ENCODE results near the gene EPYC.

DNA sequence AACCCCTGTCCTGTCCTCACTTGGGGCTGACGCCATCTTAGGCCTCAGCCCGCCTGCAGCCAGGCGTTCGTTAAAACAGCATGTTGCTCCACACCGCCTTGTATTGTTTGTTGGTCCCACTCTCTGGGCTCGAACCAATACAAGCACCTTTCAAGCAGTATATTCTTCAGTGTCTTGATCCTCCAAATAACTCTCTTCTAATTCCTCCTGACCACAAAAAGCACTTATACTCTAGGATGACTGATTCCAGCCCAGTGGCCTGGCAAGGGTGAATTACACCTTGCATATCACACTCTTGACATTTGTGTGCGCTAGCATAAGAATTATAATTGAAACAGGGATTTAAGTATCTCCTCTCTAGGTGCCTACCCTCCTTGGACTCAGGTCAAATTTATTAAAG, 56.9 kb downstream of the EPYC start:
- TF ChIP-seq POLR2A (IDR thresholded peaks at IDR 0.05; ENCODE audit: extremely low read depth, insufficient read length) (no peak), MYC (IDR thresholded peaks at IDR 0.05; ENCODE audit: low read depth, low read length) (no peak)
- TF ChIP-seq, protein P1, sequence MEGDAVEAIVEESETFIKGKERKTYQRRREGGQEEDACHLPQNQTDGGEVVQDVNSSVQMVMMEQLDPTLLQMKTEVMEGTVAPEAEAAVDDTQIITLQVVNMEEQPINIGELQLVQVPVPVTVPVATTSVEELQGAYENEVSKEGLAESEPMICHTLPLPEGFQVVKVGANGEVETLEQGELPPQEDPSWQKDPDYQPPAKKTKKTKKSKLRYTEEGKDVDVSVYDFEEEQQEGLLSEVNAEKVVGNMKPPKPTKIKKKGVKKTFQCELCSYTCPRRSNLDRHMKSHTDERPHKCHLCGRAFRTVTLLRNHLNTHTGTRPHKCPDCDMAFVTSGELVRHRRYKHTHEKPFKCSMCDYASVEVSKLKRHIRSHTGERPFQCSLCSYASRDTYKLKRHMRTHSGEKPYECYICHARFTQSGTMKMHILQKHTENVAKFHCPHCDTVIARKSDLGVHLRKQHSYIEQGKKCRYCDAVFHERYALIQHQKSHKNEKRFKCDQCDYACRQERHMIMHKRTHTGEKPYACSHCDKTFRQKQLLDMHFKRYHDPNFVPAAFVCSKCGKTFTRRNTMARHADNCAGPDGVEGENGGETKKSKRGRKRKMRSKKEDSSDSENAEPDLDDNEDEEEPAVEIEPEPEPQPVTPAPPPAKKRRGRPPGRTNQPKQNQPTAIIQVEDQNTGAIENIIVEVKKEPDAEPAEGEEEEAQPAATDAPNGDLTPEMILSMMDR (IDR thresholded peaks at IDR 0.05; ENCODE audit: low read depth, low read length): no peak
- TF ChIP-seq, protein P2, sequence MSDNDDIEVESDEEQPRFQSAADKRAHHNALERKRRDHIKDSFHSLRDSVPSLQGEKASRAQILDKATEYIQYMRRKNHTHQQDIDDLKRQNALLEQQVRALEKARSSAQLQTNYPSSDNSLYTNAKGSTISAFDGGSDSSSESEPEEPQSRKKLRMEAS (IDR thresholded peaks at IDR 0.05; ENCODE audit: low read depth, low read length): no peak

All from NB4 (cell line).